Keratinocyte (primary cell): ENCODE data around the gene OR13G1. TPM values are rescaled to one million over a fixed set of nuclear protein-coding genes. Genes with fewer than 3 reads are reported as not detected.

Experiments used
- DNase-seq: peaks from one replicate; pipeline ENCODE4 v3.0.0-alpha.2; 2011; ENCODE audit warnings: low read depth, missing footprints, low spot score
- FAIRE-seq: peaks from 2 replicates; lab custom pipeline; 2011; peaks lifted over from hg19 to GRCh38; lab: Jason Lieb, UNC
- H2AFZ ChIP-seq: 2 replicates; pipeline ENCODE4 v1.6.0; 2012; ENCODE audit warnings: low read length, control low read depth, inconsistent platforms; ENCODE audit not compliant: control insufficient read depth
- H3K27ac ChIP-seq: 2 replicates; pipeline ENCODE4 v1.5.1; 2011; ENCODE audit warnings: low read length; ENCODE audit not compliant: control insufficient read depth, insufficient read depth
- H3K27me3 ChIP-seq: 3 replicates; pipeline ENCODE4 v1.6.0; 2011; ENCODE audit warnings: low read length; ENCODE audit not compliant: control insufficient read depth, insufficient read depth; ENCODE audit errors: extremely low read depth
- H3K36me3 ChIP-seq, 2 experiments: 2 replicates in 1 of 2; 3 replicates in 1 of 2; pipeline ENCODE4 v1.5.1; 2011; ENCODE audit warnings: low read length in 2 of 2, mild to moderate bottlenecking in 1 of 2; ENCODE audit not compliant: control insufficient read depth in 2 of 2, insufficient read depth in 2 of 2; ENCODE audit errors: extremely low read depth in 1 of 2
- H3K4me1 ChIP-seq: 3 replicates; pipeline ENCODE4 v1.5.1; 2011; ENCODE audit warnings: low read length; ENCODE audit not compliant: control insufficient read depth, insufficient read depth; ENCODE audit errors: extremely low read depth
- H3K4me2 ChIP-seq: 3 replicates; pipeline ENCODE4 v1.6.0; 2011; ENCODE audit warnings: low read depth, low read length; ENCODE audit not compliant: control insufficient read depth, insufficient read depth; ENCODE audit errors: extremely low read depth
- H3K4me3 ChIP-seq, 3 experiments: fragments of 200-600 bp in 1 of 3; sonication (generic) in 1 of 3; 2 replicates in 2 of 3; 3 replicates in 1 of 3; pipeline ENCODE4 v1.5.1; 2011 to 2016; ENCODE audit warnings: low read length in 3 of 3, mild to moderate bottlenecking in 3 of 3, control low read depth in 2 of 3, inconsistent platforms in 1 of 3, low read depth in 1 of 3, mixed read lengths in 1 of 3, mixed run types in 1 of 3, moderate library complexity in 1 of 3; ENCODE audit not compliant: control insufficient read depth in 2 of 3, insufficient read depth in 2 of 3; ENCODE audit errors: extremely low read depth in 1 of 3
- H3K79me2 ChIP-seq: 2 replicates; pipeline ENCODE4 v1.6.0; 2012; ENCODE audit warnings: low read length; ENCODE audit not compliant: control insufficient read depth, insufficient read depth
- H3K9ac ChIP-seq: 3 replicates; pipeline ENCODE4 v1.6.0; 2011; ENCODE audit warnings: low read length; ENCODE audit not compliant: control insufficient read depth, insufficient read depth; ENCODE audit errors: extremely low read depth
- H3K9me1 ChIP-seq: 3 replicates; pipeline ENCODE4 v1.6.0; 2011; ENCODE audit warnings: low read length; ENCODE audit not compliant: control insufficient read depth, insufficient read depth; ENCODE audit errors: extremely low read depth
- H3K9me3 ChIP-seq: 2 replicates; pipeline ENCODE4 v1.5.1; 2012; ENCODE audit warnings: low read depth, low read length; ENCODE audit not compliant: control insufficient read depth
- H4K20me1 ChIP-seq: 3 replicates; pipeline ENCODE4 v1.6.0; 2011; ENCODE audit warnings: low read length; ENCODE audit not compliant: control insufficient read depth, insufficient read depth; ENCODE audit errors: extremely low read depth
- EZH2 ChIP-seq: IDR thresholded peaks from one replicate; pipeline ENCODE4 v1.6.1; 2012; ENCODE audit warnings: inconsistent platforms, mild to moderate bottlenecking, low read length, moderate library complexity
- dilution Hi-C: fragments of 300-500 bp; cut with MboI; formaldehyde crosslinking; loops from one replicate; pipeline ENCODE4 v1.7.0; 2020; ENCODE audit warnings: low sequenced_read_pairs; ENCODE audit not compliant: extremely low pct_ligation_motif_present
- polyA plus RNA-seq, 5 experiments: library from polyadenylated mRNA; depleted of rRNA in 3 of 5; stranded (reverse) in 3 of 5; stranded (forward) in 1 of 5; unstranded in 1 of 5; fragments of >200 nt; gene quantifications; 1 replicate in 1 of 5; 2 replicates in 3 of 5; 3 replicates in 1 of 5; pipeline versions ENCODE4 v1.2.1 to v1.2.3, GENCODE V29; 2011 to 2012; ENCODE audit warnings: missing spikeins in 2 of 5, low read depth in 1 of 5, low replicate concordance in 1 of 5
- TF ChIP-seq, protein P1 (sequence below), 3 experiments: IDR thresholded peaks in 1 of 3; conservative IDR thresholded peaks in 1 of 3; optimal IDR thresholded peaks in 1 of 3; 2 replicates in 2 of 3; 3 replicates in 1 of 3; pipeline versions ENCODE3 to v1.5.1; 2011; ENCODE audit warnings: low read length in 3 of 3, mild to moderate bottlenecking in 3 of 3, moderate library complexity in 2 of 3, control low read depth in 1 of 3, inconsistent platforms in 1 of 3; ENCODE audit not compliant: insufficient read depth in 2 of 3; ENCODE audit errors: extremely low read depth in 1 of 3

OR13G1 gene
- polyA plus RNA-seq, 1 donor (not counting 4 experiments of a cell fraction or from before 2014, with no cell fraction given), result not detected

DNA sequence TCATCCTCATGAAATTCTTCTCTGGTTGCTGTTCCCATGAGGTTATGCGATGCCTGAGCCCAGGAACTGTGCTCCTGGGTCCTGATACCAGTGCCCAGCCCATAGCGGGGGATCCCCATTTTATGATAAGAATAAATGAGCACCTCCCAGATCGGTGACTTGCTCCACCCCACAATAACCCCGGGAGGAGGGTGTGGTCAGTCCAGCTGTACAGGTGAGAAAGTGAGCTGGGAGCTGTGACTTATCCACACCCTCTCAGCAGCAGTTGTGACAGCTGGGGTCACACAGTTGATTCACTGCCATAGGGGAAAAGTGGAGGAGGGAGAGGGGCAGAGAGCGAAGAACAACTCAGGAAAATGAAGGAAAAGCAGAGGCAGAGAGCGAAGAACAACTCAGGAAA is 40.8 kb downstream of the OR13G1 start:
- Histone ChIP-seq H3K36me3 (no peaks in the 10 kb centered on the region), H3K9ac (no peak overlapping the region), H3K4me1 (no peaks in the 10 kb centered on the region), H2AFZ (no peak overlapping the region), H3K27ac (no peak overlapping the region), H3K79me2 (no peaks in the 10 kb centered on the region), H3K4me3 (no peak overlapping the region), H4K20me1 (no peaks in the 10 kb centered on the region), H3K4me2 (no peak overlapping the region), H3K27me3 (no peaks in the 10 kb centered on the region), H3K9me1 (no peaks in the 10 kb centered on the region), H3K9me3 (peaks cover 2% of the 10 kb centered on the region)
- dilution Hi-C loops, result no loop called here
- FAIRE-seq, result no peak
- no peak for DNase-seq
- no peak for TF ChIP-seq EZH2
- TF ChIP-seq, protein P1, sequence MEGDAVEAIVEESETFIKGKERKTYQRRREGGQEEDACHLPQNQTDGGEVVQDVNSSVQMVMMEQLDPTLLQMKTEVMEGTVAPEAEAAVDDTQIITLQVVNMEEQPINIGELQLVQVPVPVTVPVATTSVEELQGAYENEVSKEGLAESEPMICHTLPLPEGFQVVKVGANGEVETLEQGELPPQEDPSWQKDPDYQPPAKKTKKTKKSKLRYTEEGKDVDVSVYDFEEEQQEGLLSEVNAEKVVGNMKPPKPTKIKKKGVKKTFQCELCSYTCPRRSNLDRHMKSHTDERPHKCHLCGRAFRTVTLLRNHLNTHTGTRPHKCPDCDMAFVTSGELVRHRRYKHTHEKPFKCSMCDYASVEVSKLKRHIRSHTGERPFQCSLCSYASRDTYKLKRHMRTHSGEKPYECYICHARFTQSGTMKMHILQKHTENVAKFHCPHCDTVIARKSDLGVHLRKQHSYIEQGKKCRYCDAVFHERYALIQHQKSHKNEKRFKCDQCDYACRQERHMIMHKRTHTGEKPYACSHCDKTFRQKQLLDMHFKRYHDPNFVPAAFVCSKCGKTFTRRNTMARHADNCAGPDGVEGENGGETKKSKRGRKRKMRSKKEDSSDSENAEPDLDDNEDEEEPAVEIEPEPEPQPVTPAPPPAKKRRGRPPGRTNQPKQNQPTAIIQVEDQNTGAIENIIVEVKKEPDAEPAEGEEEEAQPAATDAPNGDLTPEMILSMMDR (optimal IDR thresholded peaks at IDR 0.05 in 1 of 3, IDR thresholded peaks at IDR 0.05 in 1 of 3, conservative IDR thresholded peaks at IDR 0.05 in 1 of 3; ENCODE audit: extremely low read depth in 1 of 3, insufficient read depth in 2 of 3, low read length in 3 of 3), result no peak

DNA sequence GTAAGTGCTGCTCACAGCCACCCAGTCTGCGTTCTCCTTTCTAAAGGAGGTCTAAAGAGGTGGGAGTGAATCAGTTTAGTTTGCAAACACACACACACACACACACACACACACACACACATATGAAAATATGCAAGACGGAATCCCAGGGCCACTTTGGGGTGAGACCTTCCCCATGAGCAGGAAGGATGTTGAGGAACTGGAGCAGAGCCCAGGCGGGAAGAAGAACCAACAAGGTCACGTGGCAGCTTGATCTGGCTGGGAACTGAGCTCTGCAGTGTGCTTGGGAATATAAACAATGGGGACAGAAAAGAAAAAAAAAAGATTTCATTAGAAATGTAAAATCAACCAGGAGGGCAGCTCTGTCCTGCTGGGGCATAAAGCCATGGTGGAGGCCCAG is 41.5 kb downstream of the OR13G1 start:
- Histone ChIP-seq H3K9me1 (no peaks in the 10 kb centered on the region), H3K4me3 (no peak overlapping the region), H3K36me3 (no peaks in the 10 kb centered on the region), H3K27ac (no peak overlapping the region), H4K20me1 (no peaks in the 10 kb centered on the region), H3K4me1 (no peaks in the 10 kb centered on the region), H3K9me3 (peaks cover 2% of the 10 kb centered on the region), H3K4me2 (no peak overlapping the region), H3K9ac (no peak overlapping the region), H3K79me2 (no peaks in the 10 kb centered on the region), H2AFZ (no peak overlapping the region), H3K27me3 (no peaks in the 10 kb centered on the region)
- TF ChIP-seq EZH2, result no peak
- TF ChIP-seq, protein P1 (optimal IDR thresholded peaks at IDR 0.05 in 1 of 3, IDR thresholded peaks at IDR 0.05 in 1 of 3, conservative IDR thresholded peaks at IDR 0.05 in 1 of 3; ENCODE audit: extremely low read depth in 1 of 3, insufficient read depth in 2 of 3, low read length in 3 of 3), result no peak
- dilution Hi-C loops, result no loop called here
- FAIRE-seq (no peak), DNase-seq (no peak)
